ENCODE data around the gene PKP3.

DNA sequence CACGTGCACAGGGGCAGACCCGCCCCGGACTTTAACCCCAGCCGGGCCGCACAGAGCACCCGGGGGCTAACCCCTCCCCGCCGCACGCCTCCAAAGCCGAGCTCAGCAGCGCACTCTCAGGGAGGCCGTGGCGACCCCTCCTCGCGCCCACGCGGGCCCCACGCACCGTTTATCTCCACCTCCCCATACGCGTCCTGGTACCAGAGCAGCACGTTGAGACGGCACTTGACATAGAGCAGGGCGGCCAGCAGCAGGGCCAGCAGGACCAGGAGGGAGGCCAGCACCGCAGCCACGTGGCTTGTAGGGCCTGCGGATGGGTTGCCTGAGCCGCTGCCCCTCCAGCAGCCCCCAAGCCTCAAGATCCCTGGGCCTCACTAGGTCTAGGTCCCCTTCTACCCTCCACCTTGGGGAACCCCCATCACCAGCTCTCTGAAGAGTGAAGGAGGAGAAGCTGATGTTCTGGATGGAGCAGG lies 13.7 kb downstream of the PKP3 start:
- TF ChIP-seq, protein P1, sequence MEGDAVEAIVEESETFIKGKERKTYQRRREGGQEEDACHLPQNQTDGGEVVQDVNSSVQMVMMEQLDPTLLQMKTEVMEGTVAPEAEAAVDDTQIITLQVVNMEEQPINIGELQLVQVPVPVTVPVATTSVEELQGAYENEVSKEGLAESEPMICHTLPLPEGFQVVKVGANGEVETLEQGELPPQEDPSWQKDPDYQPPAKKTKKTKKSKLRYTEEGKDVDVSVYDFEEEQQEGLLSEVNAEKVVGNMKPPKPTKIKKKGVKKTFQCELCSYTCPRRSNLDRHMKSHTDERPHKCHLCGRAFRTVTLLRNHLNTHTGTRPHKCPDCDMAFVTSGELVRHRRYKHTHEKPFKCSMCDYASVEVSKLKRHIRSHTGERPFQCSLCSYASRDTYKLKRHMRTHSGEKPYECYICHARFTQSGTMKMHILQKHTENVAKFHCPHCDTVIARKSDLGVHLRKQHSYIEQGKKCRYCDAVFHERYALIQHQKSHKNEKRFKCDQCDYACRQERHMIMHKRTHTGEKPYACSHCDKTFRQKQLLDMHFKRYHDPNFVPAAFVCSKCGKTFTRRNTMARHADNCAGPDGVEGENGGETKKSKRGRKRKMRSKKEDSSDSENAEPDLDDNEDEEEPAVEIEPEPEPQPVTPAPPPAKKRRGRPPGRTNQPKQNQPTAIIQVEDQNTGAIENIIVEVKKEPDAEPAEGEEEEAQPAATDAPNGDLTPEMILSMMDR (IDR thresholded peaks at IDR 0.05; ENCODE audit: low read depth, low read length): no peak
- TF ChIP-seq POLR2A (IDR thresholded peaks at IDR 0.05; ENCODE audit: extremely low read depth, insufficient read length): no peak

Measured in NB4 (cell line).